HepG2 (cell line): Measurements from ENCODE around the gene R3HDM4. TPM values are rescaled to one million over a fixed set of nuclear protein-coding genes. Genes with fewer than 3 reads are reported as not detected.
A peak's percentile ranks its signal among the peaks of the same experiment; 100 is the strongest.

Experiments
- AGO1 ChIP-seq: fragments of 200-400 bp; formaldehyde crosslinking; IDR thresholded peaks from 2 replicates; pipeline ENCODE4 v1.6.1; 2017; ENCODE audit warnings: mild to moderate bottlenecking, low read depth, low read length, moderate library complexity; ENCODE audit not compliant: poor library complexity, severe bottlenecking
- ARHGAP35 ChIP-seq: sonication (generic); formaldehyde crosslinking; IDR thresholded peaks from 2 replicates; pipeline ENCODE4 v1.9.0; 2022; ENCODE audit warnings: mild to moderate bottlenecking, inconsistent platforms, moderate library complexity, missing genetic modification reagents, borderline replicate concordance
- ARID4A ChIP-seq: sonication (generic); formaldehyde crosslinking; IDR thresholded peaks from 2 replicates; pipeline ENCODE4 v1.5.0; 2020; ENCODE audit warnings: mild to moderate bottlenecking, missing genetic modification reagents, borderline replicate concordance
- BATF2 ChIP-seq: sonication (generic); formaldehyde crosslinking; IDR thresholded peaks from 2 replicates; pipeline ENCODE4 v1.8.0; 2022; ENCODE audit warnings: mild to moderate bottlenecking, missing genetic modification reagents, moderate library complexity
- CCAR2 ChIP-seq: fragments of 200-400 bp; formaldehyde crosslinking; optimal IDR thresholded peaks from 2 replicates; pipeline ENCODE3; 2018; ENCODE audit warnings: low read depth, mild to moderate bottlenecking, low read length, moderate library complexity
- EED ChIP-seq: sonication (generic); formaldehyde crosslinking; IDR thresholded peaks from 2 replicates; pipeline ENCODE4 v1.5.0; 2020; ENCODE audit warnings: mild to moderate bottlenecking, missing genetic modification reagents
- PATZ1 ChIP-seq: sonication (generic); formaldehyde crosslinking; IDR thresholded peaks from 2 replicates; pipeline ENCODE4 v1.4.0; 2020; ENCODE audit warnings: missing genetic modification reagents
- POLR2AphosphoS2 ChIP-seq: IDR thresholded peaks from 2 replicates; pipeline ENCODE4 v1.6.1; 2011; ENCODE audit warnings: low read depth, low read length, improper control_type of control experiment
- SRSF1 ChIP-seq: fragments of 200-400 bp; formaldehyde crosslinking; optimal IDR thresholded peaks from 2 replicates; pipeline ENCODE3; 2017; ENCODE audit warnings: mild to moderate bottlenecking, low read depth, low read length, moderate library complexity
- ZNF138 ChIP-seq: sonication (generic); formaldehyde crosslinking; IDR thresholded peaks from 2 replicates; pipeline ENCODE4 v1.5.0; 2020; ENCODE audit warnings: mild to moderate bottlenecking, low read depth, missing genetic modification reagents
- ZNF468 ChIP-seq: sonication (generic); formaldehyde crosslinking; IDR thresholded peaks from 2 replicates; pipeline ENCODE4 v1.8.0; 2022; ENCODE audit warnings: mild to moderate bottlenecking, moderate library complexity, missing genetic modification reagents
- ZNF589 ChIP-seq: sonication (generic); formaldehyde crosslinking; conservative IDR thresholded peaks from 2 replicates; pipeline ENCODE4 v1.8.0; 2022; ENCODE audit warnings: mild to moderate bottlenecking, moderate library complexity, missing genetic modification reagents
- ZSCAN12 ChIP-seq: sonication (generic); formaldehyde crosslinking; IDR thresholded peaks from 2 replicates; pipeline ENCODE4 v1.9.0; 2021; ENCODE audit warnings: mild to moderate bottlenecking, missing genetic modification reagents
- polyA plus RNA-seq, 8 experiments: library from polyadenylated mRNA; depleted of rRNA in 3 of 8; stranded (reverse) in 7 of 8; unstranded in 1 of 8; fragments of >200 nt; fragmentation: Illumina TruSeq in 4 of 8; extraction: Trizol in 4 of 8; gene quantifications; 2 replicates each; pipeline versions ENCODE4 v1.2.1 to v1.2.3, GENCODE V29; 2011 to 2016; ENCODE audit warnings: low read depth in 4 of 8, missing spikeins in 1 of 8, mixed read lengths in 1 of 8; ENCODE audit not compliant: insufficient read depth in 1 of 8
- total RNA-seq, 5 experiments: library from RNA; depleted of rRNA; stranded (reverse); fragments of >200 nt; fragmentation: Illumina TruSeq; extraction: Trizol; gene quantifications; 2 replicates each; pipeline ENCODE4 v1.2.3, GENCODE V29; 2016; ENCODE audit warnings: low read depth in 1 of 5
- TF ChIP-seq, protein P1 (sequence below): IDR thresholded peaks from 2 replicates; pipeline ENCODE4 v1.6.1; 2018; ENCODE audit warnings: missing genetic modification reagents
- TF ChIP-seq, protein P2 (sequence below): sonication (generic); formaldehyde crosslinking; IDR thresholded peaks from 2 replicates; pipeline ENCODE4 v1.5.1; 2020; ENCODE audit warnings: missing genetic modification reagents, mild to moderate bottlenecking, borderline replicate concordance
- TF ChIP-seq, protein P3 (sequence below): sonication (generic); formaldehyde crosslinking; conservative IDR thresholded peaks from 2 replicates; pipeline ENCODE4 v1.4.0; 2020; ENCODE audit warnings: missing genetic modification reagents

Gene R3HDM4
- total and polyA plus RNA-seq, 2 of the 13 experiments (the other 11 are each of a cell fraction or from before 2014, with no cell fraction given) = 26.2 to 26.9 TPM

DNA sequence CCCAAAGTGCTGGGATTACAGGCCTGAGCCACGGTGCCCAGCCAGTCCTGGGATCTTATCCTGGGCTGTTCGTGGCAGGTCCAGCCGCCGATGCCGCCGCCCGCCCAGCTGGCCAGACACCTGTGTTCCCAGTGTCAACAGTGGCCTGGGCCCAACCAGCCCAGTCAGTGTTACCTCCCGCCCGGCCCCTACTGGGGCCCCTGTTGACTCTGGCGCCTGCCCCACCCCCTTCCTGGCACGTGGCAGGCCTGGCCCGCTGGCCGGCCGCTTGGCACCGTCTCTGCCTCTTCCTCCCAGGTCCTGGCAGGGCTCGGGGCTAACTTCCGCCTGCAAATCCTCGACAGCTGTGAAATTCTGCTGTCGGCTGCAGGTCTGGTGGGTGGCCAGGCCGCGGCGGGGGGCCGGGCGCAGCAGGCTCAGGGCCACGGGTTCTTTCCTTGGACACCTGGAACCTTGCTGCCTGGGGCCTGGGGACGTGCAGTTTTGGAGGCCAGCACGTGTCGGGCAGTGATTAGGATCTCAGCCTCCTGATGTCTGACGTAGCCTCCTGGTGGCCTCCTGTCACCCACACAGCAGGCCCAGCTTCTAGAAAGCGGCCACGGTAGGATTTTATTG lies 22.0 kb upstream of the R3HDM4 start (continued):
- TF ChIP-seq ARID4A (CRISPR knock-in tag) (peak; percentile 99), AGO1 (no peak), POLR2AphosphoS2 (no peak), CCAR2 (no peak), ARHGAP35 (CRISPR knock-in tag) (peak; percentile 32; the same call in 1 of the 2 replicates), ZNF138 (CRISPR knock-in tag) (no peak), EED (CRISPR knock-in tag) (no peak), ZSCAN12 (CRISPR knock-in tag) (peak; percentile 78; the same call in 1 of the 2 replicates), SRSF1 (peak; percentile 42), ZNF589 (CRISPR knock-in tag) (peak; percentile 75; the same call in 1 of the 2 replicates), ZNF468 (no peak), PATZ1 (CRISPR knock-in tag) (peak; percentile 99), BATF2 (no peak)
- TF ChIP-seq, protein P1, sequence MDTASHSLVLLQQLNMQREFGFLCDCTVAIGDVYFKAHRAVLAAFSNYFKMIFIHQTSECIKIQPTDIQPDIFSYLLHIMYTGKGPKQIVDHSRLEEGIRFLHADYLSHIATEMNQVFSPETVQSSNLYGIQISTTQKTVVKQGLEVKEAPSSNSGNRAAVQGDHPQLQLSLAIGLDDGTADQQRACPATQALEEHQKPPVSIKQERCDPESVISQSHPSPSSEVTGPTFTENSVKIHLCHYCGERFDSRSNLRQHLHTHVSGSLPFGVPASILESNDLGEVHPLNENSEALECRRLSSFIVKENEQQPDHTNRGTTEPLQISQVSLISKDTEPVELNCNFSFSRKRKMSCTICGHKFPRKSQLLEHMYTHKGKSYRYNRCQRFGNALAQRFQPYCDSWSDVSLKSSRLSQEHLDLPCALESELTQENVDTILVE (CRISPR knock-in tag) = peak; percentile 88
- TF ChIP-seq, protein P2, sequence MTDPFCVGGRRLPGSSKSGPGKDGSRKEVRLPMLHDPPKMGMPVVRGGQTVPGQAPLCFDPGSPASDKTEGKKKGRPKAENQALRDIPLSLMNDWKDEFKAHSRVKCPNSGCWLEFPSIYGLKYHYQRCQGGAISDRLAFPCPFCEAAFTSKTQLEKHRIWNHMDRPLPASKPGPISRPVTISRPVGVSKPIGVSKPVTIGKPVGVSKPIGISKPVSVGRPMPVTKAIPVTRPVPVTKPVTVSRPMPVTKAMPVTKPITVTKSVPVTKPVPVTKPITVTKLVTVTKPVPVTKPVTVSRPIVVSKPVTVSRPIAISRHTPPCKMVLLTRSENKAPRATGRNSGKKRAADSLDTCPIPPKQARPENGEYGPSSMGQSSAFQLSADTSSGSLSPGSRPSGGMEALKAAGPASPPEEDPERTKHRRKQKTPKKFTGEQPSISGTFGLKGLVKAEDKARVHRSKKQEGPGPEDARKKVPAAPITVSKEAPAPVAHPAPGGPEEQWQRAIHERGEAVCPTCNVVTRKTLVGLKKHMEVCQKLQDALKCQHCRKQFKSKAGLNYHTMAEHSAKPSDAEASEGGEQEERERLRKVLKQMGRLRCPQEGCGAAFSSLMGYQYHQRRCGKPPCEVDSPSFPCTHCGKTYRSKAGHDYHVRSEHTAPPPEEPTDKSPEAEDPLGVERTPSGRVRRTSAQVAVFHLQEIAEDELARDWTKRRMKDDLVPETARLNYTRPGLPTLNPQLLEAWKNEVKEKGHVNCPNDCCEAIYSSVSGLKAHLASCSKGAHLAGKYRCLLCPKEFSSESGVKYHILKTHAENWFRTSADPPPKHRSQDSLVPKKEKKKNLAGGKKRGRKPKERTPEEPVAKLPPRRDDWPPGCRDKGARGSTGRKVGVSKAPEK (CRISPR knock-in tag) = no peak
- TF ChIP-seq, protein P3, sequence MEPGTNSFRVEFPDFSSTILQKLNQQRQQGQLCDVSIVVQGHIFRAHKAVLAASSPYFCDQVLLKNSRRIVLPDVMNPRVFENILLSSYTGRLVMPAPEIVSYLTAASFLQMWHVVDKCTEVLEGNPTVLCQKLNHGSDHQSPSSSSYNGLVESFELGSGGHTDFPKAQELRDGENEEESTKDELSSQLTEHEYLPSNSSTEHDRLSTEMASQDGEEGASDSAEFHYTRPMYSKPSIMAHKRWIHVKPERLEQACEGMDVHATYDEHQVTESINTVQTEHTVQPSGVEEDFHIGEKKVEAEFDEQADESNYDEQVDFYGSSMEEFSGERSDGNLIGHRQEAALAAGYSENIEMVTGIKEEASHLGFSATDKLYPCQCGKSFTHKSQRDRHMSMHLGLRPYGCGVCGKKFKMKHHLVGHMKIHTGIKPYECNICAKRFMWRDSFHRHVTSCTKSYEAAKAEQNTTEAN (CRISPR knock-in tag) = peak; percentile 71
